MV-4-11 (cell line): ENCODE measurements around the gene LCE1C.

ENCODE experiments used
- DNase-seq: peaks from one replicate; lab custom pipeline; 2025; lab: John Stamatoyannopoulos, UW

Gene LCE1C

GRCh38 chr1:152806576-152806975, at the start of gene LCE1C:
Gene LCE1C, minus strand, starts transcription at chr1:152806651. Its CDS starts 1,173 bp downstream, at chr1:152805478.
- no peak for DNase-seq

GRCh38 chr1:152855661-152856060, 49.2 kb upstream of the LCE1C start:
- DNase-seq, result no peak

GRCh38 chr1:152842556-152842955, 36.1 kb upstream of the LCE1C start, which contains the start of gene LCE6A:
Gene LCE6A, plus strand, starts transcription at chr1:152842856. Its CDS starts 665 bp downstream, at chr1:152843521.
- DNase-seq, result no peak

- DNase-seq, result no peak
Observed at GRCh38 chr1:152836870-152837269, 30.4 kb upstream of the LCE1C start.

- no peak for DNase-seq
Observed at GRCh38 chr1:152827173-152827572, 20.7 kb upstream of the LCE1C start, which contains the start of gene LCE1A. Gene LCE1A, plus strand, starts transcription at chr1:152827473. Its CDS starts 0 bp downstream, at chr1:152827473.

GRCh38 chr1:152824964-152825363, 18.5 kb upstream of the LCE1C start:
- DNase-seq, result no peak

- DNase-seq, result no peak
Observed at GRCh38 chr1:152823294-152823693, 16.8 kb upstream of the LCE1C start.

GRCh38 chr1:152817309-152817708, 10.9 kb upstream of the LCE1C start:
- DNase-seq, result no peak

- DNase-seq, result no peak
Observed at GRCh38 chr1:152811671-152812070, 5.2 kb upstream of the LCE1C start, which contains the start of gene LCE1B. Gene LCE1B, plus strand, starts transcription at chr1:152811971. Its CDS starts 476 bp downstream, at chr1:152812447.

- no peak for DNase-seq
Observed at GRCh38 chr1:152811050-152811449, 4.6 kb upstream of the LCE1C start.

- DNase-seq, result no peak
Observed at GRCh38 chr1:152801333-152801732, 5.1 kb downstream of the LCE1C start.

GRCh38 chr1:152796421-152796820, 10.0 kb downstream of the LCE1C start, which contains the start of gene LCE1D:
Gene LCE1D, plus strand, starts transcription at chr1:152796721. Its CDS starts 1,074 bp downstream, at chr1:152797795.
- DNase-seq, result no peak

GRCh38 chr1:152795686-152796085, 10.8 kb downstream of the LCE1C start:
- DNase-seq, result no peak

GRCh38 chr1:152786077-152786476, 20.4 kb downstream of the LCE1C start, which contains the start of gene LCE1E:
Gene LCE1E, plus strand, starts transcription at chr1:152786257. Its CDS starts 1,043 bp downstream, at chr1:152787300.
- no peak for DNase-seq

GRCh38 chr1:152783095-152783494, 23.4 kb downstream of the LCE1C start:
- no peak for DNase-seq

GRCh38 chr1:152777510-152778137, 28.8 kb downstream of the LCE1C start:
- DNase-seq, result peak; percentile 29

- DNase-seq, result no peak
Observed at GRCh38 chr1:152776361-152776760, 30.1 kb downstream of the LCE1C start.

- no peak for DNase-seq
Observed at GRCh38 chr1:152774875-152775274, 31.6 kb downstream of the LCE1C start, which contains the start of gene LCE1F. Gene LCE1F, plus strand, starts transcription at chr1:152775140. Its CDS starts 1,232 bp downstream, at chr1:152776372.

GRCh38 chr1:152770411-152770810, 36.0 kb downstream of the LCE1C start:
- DNase-seq, result no peak

GRCh38 chr1:152768847-152769533, 37.5 kb downstream of the LCE1C start:
- DNase-seq, result no peak

GRCh38 chr1:152761609-152762213, 44.7 kb downstream of the LCE1C start:
- no peak for DNase-seq

GRCh38 chr1:152760551-152761190, 45.8 kb downstream of the LCE1C start:
- no peak for DNase-seq
